GM19463 (cell line): ENCODE measurements around the gene PKIB.
"Not testable (repeated sequence)": the region's sequence is repeated elsewhere in the genome, so short reads cannot be mapped to it uniquely, and the experiment has no call there.

Source experiments
- ATAC-seq: cut with Tn5 transposase; IDR thresholded peaks from one replicate; pipeline ENCODE4 v1.9.1; 2021; ENCODE audit warnings: mild to moderate bottlenecking, moderate library complexity; ENCODE audit not compliant: unreplicated experiment

PKIB gene

GRCh38 chr6:122609881-122610689 lies at the start of gene PKIB:
PKIB (plus strand) TSS chr6:122610405; CDS start chr6:122717795, 107,390 bp downstream.
- ATAC-seq = peak; percentile 94

GRCh38 chr6:122563364-122564052 lies 46.7 kb upstream of the PKIB start:
- ATAC-seq = no peak

GRCh38 chr6:122564230-122564629 lies 46.0 kb upstream of the PKIB start:
- ATAC-seq = no peak

- ATAC-seq = no peak
These were observed 44.5 kb upstream of the PKIB start for GRCh38 chr6:122565708-122566107.

- ATAC-seq = no peak
These were observed 43.2 kb upstream of the PKIB start for GRCh38 chr6:122567034-122567433.

GRCh38 chr6:122568350-122568749 lies 41.9 kb upstream of the PKIB start:
- no peak for ATAC-seq

- no peak for ATAC-seq
These were observed 41.4 kb upstream of the PKIB start for GRCh38 chr6:122568797-122569221.

- ATAC-seq = no peak
These were observed 40.9 kb upstream of the PKIB start for GRCh38 chr6:122569230-122569771.

- peak; percentile 64 for ATAC-seq
These were observed 38.3 kb upstream of the PKIB start for GRCh38 chr6:122571888-122572287.

- ATAC-seq = no peak
These were observed 33.3 kb upstream of the PKIB start for GRCh38 chr6:122576888-122577287.

- ATAC-seq = no peak
These were observed 31.2 kb upstream of the PKIB start for GRCh38 chr6:122578961-122579360.

- no peak for ATAC-seq
These were observed 29.5 kb upstream of the PKIB start for GRCh38 chr6:122580737-122581136.

GRCh38 chr6:122589115-122589514 lies 21.1 kb upstream of the PKIB start:
- ATAC-seq = no peak

GRCh38 chr6:122598295-122598694 lies 11.9 kb upstream of the PKIB start:
- ATAC-seq = not testable (repeated sequence)

GRCh38 chr6:122604676-122605075 lies 5.5 kb upstream of the PKIB start:
- no peak for ATAC-seq

- peak; percentile 33 for ATAC-seq
These were observed 668 bp downstream of the PKIB start for GRCh38 chr6:122610690-122611455.

GRCh38 chr6:122612838-122613237 lies 2.6 kb downstream of the PKIB start:
- ATAC-seq = no peak

GRCh38 chr6:122614303-122614702 lies 4.1 kb downstream of the PKIB start:
- no peak for ATAC-seq

- no peak for ATAC-seq
These were observed 5.2 kb downstream of the PKIB start for GRCh38 chr6:122615409-122615808.

GRCh38 chr6:122616877-122617276 lies 6.7 kb downstream of the PKIB start:
- no peak for ATAC-seq

GRCh38 chr6:122619309-122619708 lies 9.1 kb downstream of the PKIB start:
- ATAC-seq = no peak
